LNCaP clone FGC (cell line): Measurements from ENCODE around the gene PROB1.
"Not testable (repeated sequence)": the region's sequence is repeated elsewhere in the genome, so short reads cannot be mapped to it uniquely, and the experiment has no call there.

Experiments
- DNase-seq: peaks from one replicate; pipeline ENCODE4 v3.0.0-alpha.2; 2011; ENCODE audit warnings: low read depth
- H3K4me3 ChIP-seq: 2 replicates; pipeline ENCODE4 v1.5.1; 2011; ENCODE audit warnings: mild to moderate bottlenecking, low read depth, low read length, control low read depth
- TF ChIP-seq, protein P1 (sequence below): IDR thresholded peaks from 2 replicates; pipeline ENCODE4 v1.5.1; 2012; ENCODE audit warnings: mild to moderate bottlenecking; ENCODE audit not compliant: control insufficient read depth, insufficient read depth; ENCODE audit errors: extremely low read depth

Gene PROB1

DNA sequence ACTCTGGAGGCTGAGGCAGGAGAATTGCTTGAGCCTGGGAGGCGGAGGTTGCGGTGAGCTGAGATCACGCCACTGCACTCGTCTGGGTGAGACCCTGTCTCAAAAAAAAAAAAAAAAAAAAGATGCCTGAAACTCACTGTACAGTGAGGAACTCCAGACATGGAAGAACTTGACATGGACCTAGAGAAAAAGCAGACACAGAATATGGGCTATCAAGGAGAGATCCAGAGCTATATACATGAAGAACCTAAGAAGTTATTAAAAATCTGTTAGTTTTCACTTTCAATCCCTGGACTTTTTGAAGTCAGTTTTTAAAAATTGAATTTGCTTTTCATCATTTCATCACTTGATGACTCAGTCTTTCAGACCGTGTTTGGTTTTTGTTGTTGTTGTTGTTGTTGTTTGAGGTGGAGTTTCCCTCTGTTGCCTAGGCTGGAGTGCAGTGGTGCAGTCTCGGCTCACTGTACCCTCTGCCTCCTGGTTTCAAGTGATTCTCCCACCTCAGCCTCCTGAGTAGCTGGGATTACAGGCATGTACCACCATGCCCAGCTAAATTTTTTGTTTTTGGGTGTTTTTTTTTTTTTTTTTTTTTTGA, 33.0 kb downstream of the PROB1 start:
- TF ChIP-seq, protein P1, sequence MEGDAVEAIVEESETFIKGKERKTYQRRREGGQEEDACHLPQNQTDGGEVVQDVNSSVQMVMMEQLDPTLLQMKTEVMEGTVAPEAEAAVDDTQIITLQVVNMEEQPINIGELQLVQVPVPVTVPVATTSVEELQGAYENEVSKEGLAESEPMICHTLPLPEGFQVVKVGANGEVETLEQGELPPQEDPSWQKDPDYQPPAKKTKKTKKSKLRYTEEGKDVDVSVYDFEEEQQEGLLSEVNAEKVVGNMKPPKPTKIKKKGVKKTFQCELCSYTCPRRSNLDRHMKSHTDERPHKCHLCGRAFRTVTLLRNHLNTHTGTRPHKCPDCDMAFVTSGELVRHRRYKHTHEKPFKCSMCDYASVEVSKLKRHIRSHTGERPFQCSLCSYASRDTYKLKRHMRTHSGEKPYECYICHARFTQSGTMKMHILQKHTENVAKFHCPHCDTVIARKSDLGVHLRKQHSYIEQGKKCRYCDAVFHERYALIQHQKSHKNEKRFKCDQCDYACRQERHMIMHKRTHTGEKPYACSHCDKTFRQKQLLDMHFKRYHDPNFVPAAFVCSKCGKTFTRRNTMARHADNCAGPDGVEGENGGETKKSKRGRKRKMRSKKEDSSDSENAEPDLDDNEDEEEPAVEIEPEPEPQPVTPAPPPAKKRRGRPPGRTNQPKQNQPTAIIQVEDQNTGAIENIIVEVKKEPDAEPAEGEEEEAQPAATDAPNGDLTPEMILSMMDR, result no peak
- no peak for DNase-seq
- H3K4me3 ChIP-seq, result no peak overlapping the region

DNA sequence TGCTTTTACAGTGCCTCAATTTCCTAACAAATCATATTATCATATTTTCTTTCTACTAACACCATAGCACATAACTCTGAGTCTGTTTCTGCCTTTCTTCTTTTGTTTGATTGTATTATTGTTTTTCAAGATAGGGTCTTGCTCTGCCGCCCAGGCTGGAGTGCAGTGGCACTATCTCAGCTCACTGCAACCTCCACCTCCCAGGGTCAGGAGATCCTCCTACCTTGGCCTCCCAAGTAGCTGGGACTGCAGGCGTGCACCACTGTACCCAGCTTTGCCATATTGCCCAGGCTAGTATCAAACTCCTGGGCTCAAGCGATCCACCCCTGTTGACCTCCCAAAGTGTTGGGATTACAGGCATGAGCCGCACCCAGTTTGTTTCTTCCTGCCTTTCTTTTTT, 34.5 kb downstream of the PROB1 start:
- no peak overlapping the region for H3K4me3 ChIP-seq
- TF ChIP-seq, protein P1, result no peak
- DNase-seq, result no peak

DNA sequence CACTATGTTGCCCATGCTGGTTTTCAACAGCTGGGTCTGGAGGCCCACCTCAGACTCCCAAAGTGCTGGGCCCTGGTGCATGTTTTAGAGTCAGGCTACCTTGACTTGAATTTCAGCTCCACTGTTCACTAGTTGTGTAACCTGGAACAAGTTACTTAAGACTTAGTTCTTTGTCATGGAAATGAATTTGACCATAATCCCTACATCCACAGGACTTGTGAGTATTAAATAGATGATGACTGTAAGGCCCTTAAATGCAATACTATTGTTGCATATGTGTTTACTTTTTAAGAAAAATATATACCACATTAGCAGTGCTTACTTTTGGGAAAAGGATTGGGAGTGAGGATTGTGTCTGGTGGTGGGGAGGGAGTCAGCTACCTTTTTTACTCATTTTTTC, 36.8 kb downstream of the PROB1 start:
- TF ChIP-seq, protein P1, result no peak
- no peak overlapping the region for H3K4me3 ChIP-seq
- no peak for DNase-seq

DNA sequence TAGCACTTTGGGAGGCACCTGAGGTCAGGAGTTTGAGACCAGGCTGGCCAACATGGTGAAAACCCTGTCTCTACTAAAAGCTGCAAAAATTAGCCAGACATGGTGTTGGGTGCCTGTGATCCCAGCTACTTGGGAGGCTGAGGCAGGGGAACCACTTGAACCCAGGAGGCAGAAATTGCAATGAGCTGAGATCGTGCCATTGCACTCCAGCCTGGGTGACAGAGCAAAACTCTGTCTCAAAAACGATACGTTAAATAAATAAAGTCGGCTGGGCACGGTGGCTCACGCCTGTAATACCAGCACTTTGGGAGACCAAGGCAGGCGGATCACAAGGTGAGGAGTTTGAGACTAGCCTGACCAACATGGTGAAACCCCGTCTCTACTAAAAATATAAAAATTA, 39.0 kb downstream of the PROB1 start:
- not testable (repeated sequence) for H3K4me3 ChIP-seq, DNase-seq

DNA sequence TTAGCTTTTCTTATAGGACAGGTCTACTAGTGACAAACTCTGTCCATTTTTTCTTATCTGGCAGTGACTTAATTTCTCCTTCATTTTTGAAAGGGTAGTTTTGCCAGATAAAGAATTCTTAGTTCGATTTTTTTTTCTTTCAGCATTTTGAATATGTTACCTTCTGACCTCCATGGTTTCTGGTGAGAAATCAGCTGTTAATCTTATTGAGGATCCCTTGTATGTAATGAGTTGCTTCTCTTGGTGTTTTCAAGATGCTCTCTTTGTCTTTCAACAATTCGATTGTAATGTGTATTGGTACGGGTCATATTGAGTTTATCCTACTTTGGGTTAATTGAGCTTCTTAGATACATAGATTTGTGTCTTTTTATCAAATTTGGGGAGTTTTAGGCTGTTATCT, 40.7 kb downstream of the PROB1 start:
- TF ChIP-seq, protein P1, result no peak
- no peak overlapping the region for H3K4me3 ChIP-seq
- DNase-seq, result no peak

DNA sequence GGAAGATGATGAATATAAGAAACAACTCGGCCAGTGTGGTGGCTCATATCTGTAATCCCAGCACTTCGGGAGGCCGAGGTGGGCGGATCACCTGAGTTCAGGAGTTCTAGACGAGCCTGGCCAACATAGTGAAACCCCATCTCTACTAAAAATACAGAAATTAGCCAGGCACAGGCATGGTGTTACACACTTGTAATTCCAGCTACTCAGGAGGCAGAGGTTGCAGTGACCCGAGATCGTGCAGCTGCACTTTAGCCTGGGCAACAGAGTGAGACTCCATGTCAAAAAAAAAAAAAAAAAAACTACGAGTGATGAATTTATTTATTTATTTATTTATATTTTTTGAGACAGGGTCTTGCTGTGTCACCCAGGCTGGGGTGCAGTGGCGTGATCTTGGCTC, 47.0 kb downstream of the PROB1 start:
- not testable (repeated sequence) for DNase-seq, H3K4me3 ChIP-seq

DNA sequence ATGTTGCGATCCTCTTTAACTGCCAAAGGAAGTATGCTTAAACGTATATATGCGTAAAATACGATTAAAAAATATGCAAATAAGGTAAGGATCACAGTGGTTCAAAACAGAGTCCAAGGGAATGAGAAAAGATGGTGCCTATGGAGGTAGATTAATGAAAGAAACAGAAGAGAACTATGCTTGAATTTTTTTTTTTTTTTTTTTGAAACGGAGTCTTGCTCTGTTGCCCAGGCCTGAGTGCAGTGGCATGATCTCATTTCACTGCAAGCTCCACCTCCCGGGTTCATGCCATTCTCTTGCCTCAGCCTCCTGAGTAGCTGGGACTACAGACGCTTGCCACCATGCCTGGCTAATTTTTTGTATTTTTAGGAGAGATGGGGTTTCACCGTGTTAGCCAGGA, 49.5 kb downstream of the PROB1 start:
- not testable (repeated sequence) for DNase-seq, H3K4me3 ChIP-seq

DNA sequence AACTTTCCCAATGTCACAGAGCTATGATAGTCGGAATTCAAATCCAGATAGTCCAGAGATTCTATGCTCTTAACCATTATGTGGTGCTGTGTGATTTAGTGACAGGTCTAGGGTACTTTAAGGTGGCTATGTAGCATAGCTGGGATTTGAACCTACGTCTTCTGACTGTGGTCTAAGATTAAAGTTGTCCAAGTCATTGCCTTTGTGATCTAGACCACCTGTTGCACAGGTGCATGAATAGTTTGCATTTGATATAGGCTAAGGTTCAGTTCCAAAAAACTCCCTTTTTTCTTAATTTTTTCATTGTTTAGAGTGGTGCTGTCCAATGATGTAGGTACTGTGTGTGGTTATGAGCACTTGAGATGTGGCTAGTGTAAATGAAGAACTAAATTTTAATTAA, 50.7 kb downstream of the PROB1 start:
- H3K4me3 ChIP-seq, result no peak overlapping the region
- DNase-seq, result no peak
- TF ChIP-seq, protein P1, result no peak

DNA sequence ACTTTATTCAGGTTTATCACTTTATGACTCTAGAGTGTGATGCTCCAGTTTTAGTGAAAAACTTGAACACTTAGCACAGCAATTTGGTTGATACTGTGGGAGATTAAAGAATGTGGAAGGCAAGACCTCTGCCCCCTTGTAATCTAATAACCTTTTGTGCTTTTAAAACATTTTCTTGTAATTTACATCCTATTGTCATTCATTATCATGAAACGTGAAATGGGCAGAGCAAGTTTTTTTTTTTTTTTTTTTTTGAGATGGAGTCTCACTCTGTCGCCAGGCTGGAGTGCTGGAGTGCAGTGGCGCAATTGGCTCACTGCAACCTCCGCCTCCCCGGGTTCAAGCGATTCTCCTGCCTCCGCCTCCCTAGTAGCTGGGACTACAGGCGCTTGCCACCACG, 51.4 kb downstream of the PROB1 start:
- TF ChIP-seq, protein P1, result no peak
- peak overlapping the region; percentile 89 for H3K4me3 ChIP-seq
- no peak for DNase-seq
